ENCODE measurements around the gene GINS2.
A peak's percentile ranks its signal among the peaks of the same experiment; 100 is the strongest.

GINS2 gene

GRCh38 chr16:85724126-85724879 is 35.5 kb upstream of the GINS2 start:
- no peak for DNase-seq (ENCODE audit: low read depth)
- TF ChIP-seq CTCF (conservative IDR thresholded peaks at IDR 0.05; ENCODE audit: low read depth, low read length) = no peak
- no peak overlapping the region for H3K4me3 ChIP-seq (ENCODE audit: low read depth, low read length)

- no peak for TF ChIP-seq CTCF (conservative IDR thresholded peaks at IDR 0.05; ENCODE audit: low read depth, low read length)
- no peak overlapping the region for H3K4me3 ChIP-seq (ENCODE audit: low read depth, low read length)
- DNase-seq (ENCODE audit: low read depth) = no peak
Observed at GRCh38 chr16:85722128-85722893, 33.6 kb upstream of the GINS2 start.

- no peak overlapping the region for H3K4me3 ChIP-seq (ENCODE audit: low read depth, low read length)
- DNase-seq (ENCODE audit: low read depth) = no peak
- no peak for TF ChIP-seq CTCF (conservative IDR thresholded peaks at IDR 0.05; ENCODE audit: low read depth, low read length)
Observed at GRCh38 chr16:85720302-85720637, 31.5 kb upstream of the GINS2 start.

GRCh38 chr16:85719605-85720301 is 31.0 kb upstream of the GINS2 start:
- no peak for TF ChIP-seq CTCF (conservative IDR thresholded peaks at IDR 0.05; ENCODE audit: low read depth, low read length)
- no peak overlapping the region for H3K4me3 ChIP-seq (ENCODE audit: low read depth, low read length)
- no peak for DNase-seq (ENCODE audit: low read depth)

GRCh38 chr16:85718682-85719081 is 29.9 kb upstream of the GINS2 start:
- H3K4me3 ChIP-seq (ENCODE audit: low read depth, low read length) = no peak overlapping the region
- TF ChIP-seq CTCF (conservative IDR thresholded peaks at IDR 0.05; ENCODE audit: low read depth, low read length) = peak; percentile 78
- DNase-seq (ENCODE audit: low read depth) = peak; percentile 13

GRCh38 chr16:85718153-85718477 is 29.4 kb upstream of the GINS2 start:
- H3K4me3 ChIP-seq (ENCODE audit: low read depth, low read length) = no peak overlapping the region
- no peak for DNase-seq (ENCODE audit: low read depth)
- TF ChIP-seq CTCF (conservative IDR thresholded peaks at IDR 0.05; ENCODE audit: low read depth, low read length) = no peak
